Peyer's patch (tissue), 4 donors: ENCODE measurements around the gene MAP3K5.

ENCODE experiments used
- CTCF ChIP-seq, 6 experiments: fragments of 450-650 bp in 4 of 6; fragments of 200-600 bp in 2 of 6; sonication (generic) in 1 of 6; IDR thresholded peaks; one replicate each; pipeline ENCODE4 v1.5.1; 2017 to 2019; ENCODE audit warnings: antibody characterized with exemption in 6 of 6, mild to moderate bottlenecking in 3 of 6, moderate library complexity in 1 of 6
- POLR2A ChIP-seq, 2 donors: fragments of 450-650 bp; IDR thresholded peaks; one replicate each; pipeline ENCODE4 v1.5.1; 2017; ENCODE audit warnings: antibody characterized with exemption in 2 of 2, mild to moderate bottlenecking in 2 of 2, moderate library complexity in 2 of 2

- TF ChIP-seq CTCF (IDR thresholded peaks at IDR 0.05): no peak
- no peak for TF ChIP-seq POLR2A (IDR thresholded peaks at IDR 0.05)
These were observed 230.1 kb downstream of the MAP3K5 start for GRCh38 chr6:136562211-136562610.
